HG02759 (cell line): ENCODE measurements around the gene IFNA10.
"Not testable (repeated sequence)": the region's sequence is repeated elsewhere in the genome, so short reads cannot be mapped to it uniquely, and the experiment has no call there.

ENCODE experiments used
- ATAC-seq: cut with Tn5 transposase; IDR thresholded peaks from one replicate; pipeline ENCODE4 v1.9.1; 2021; ENCODE audit warnings: mild to moderate bottlenecking, moderate library complexity; ENCODE audit not compliant: unreplicated experiment

Gene IFNA10

DNA sequence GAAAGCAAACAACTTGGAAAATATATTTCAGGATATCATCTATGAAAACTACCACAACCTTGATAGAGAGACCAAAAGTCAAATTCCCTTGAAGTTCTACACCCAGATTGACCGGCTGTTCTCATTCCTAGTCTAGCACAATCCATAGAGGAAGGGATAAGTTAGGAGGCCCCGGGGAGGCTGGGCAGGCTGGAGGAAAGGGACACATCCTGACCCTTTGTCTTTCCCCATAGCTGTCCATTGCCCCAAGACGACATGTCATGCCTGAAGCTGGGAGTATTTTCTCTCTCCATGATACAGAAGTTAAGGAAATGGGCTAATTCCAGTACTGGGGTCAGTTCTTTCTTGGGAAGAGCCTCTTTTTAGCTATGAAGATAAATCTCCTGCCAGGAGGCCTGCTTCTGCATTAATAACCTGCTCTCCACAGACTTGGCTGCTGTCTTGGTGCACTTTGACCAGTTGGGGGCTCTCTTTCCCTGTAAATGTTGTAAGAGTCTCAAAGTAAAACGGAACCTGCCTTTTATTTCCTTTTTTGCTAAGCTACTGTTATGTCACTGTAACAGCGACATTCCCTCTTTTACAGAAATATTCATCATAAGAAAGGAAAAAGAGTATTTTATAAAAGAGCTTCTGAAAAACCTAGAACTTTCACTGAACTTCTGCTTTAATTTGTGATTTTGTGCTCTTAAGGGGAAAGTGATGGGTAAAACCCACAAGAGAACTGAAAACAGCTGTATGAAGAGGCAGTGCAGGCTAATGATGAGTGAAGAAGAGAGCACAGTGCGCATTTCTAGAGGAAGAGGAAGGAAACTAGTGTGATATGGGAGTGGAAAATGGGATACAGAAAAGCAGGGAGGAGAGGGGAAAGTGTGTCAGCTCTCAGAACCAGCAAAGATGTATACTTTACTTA lies 11.8 kb downstream of the IFNA10 start:
- peak; percentile 96 for ATAC-seq

DNA sequence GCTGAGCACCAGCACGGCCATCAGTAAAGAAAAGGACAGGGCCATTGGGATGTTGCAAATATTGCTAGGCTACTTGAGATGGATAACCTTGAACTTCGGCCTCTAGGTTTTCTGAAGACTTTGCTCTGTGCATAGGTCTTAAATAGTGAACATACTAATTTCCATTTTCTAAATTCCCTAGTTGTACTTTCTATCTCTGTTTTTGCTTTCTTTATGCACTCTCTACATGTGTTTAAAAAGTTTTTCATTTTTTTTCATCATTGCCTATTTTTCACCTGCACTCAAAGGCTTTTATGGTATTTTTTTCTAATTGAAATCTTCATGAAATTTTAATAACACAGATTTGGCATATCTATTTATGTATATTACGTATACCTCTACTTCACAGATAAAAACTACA lies 19.5 kb downstream of the IFNA10 start, which contains the start of gene IFNA4:
Gene IFNA4 (minus strand): TSS at position 101 of the 400 bp plus-strand sequence. CDS start 56 bp downstream, at position 45.
- not testable (repeated sequence) for ATAC-seq

DNA sequence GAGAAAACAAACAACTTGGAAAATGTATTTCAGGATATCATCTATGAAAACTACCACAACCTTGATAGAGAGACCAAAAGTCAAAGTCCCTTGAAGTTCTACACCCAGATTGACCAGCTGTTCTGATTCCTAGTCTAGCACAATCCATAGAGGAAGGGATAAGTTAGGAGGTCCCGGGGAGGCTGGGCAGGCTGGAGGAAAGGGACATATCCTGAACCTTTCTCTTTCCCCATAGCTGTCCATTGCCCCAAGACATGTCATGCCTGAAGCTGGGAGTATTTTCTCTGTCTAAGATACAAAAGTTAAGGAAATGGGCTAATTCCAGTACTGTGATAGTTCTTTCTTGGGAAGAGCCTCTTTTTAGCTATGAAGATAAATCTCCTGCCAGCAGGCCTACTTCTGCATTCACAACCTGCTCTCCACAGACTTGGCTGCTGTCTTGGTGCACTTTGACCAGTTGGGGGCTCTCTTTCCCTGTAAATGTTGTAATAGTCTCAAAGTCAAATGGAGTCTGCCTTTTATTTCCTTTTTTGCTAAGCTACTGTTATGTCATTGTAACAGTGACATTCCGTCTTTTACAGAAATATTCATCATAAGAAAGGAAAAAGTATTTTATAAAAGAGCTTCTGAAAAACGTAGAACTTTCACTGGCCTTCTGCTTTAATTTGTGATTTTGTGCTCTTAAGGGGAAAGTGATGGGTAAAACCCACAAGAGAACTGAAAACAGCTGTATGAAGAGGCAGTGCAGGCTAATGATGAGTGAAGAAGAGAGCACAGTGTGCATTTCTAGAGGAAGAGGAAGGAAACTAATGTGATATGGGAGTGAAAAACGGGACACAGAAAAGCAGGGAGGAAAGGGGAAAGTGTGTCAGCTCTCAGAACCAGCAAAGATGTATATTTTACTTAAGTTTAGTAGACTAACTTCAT lies 23.9 kb downstream of the IFNA10 start:
- ATAC-seq = peak; percentile 97

DNA sequence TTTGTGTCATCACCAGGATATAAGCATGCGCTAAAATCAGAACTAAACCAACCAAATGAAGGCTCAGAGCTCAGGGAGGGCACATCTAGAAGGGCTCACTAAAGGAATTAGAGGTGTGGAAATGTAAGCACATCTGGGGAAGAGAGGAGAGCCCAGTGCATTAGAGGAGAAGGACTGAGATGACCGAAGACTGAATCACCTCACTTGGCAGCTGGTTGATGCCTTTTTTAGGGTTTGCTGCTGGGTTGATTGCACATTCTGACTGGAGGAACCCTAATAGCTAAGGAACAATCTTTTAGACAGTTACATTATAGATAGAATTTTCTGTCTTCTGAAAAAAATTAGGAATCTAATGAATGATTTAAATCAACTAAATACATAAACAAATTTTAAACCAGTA lies 32.3 kb downstream of the IFNA10 start:
- ATAC-seq = no peak

DNA sequence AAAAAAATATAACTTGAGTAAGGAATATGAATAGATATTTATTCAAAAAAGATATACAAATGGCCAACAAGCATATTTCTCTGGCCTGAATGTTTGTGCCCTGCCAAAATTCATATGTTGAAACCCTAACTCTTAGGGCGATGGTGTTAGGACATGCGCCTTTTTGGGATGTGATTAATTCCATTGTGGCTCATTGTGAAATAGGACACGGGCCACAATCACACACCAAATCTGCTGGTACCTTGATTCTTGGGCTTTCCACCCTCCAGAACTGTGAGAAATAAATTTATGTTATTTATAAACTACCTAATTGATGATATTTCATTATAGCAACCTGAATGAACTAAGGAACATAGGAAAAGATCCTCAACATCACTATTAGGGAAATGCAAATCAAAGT lies 34.8 kb downstream of the IFNA10 start:
- ATAC-seq = no peak

DNA sequence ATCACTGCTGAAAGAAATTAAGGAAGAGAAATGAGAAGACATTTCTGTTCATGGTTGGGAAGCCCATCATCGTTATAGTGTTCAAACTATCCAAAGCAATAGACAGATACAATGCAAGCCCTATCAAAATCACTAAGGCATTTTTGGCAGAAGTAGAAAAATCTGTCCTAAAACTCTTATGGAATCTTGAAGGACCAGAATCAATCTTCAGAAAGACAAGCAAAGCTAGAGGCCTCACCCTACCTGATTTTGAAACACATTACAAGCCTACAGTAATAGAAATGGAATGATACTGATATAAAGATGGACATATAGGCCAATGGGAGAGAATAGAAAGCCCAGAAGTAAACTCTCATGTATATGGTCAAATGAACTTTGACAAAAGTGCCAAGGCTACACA lies 35.6 kb downstream of the IFNA10 start:
- ATAC-seq = no peak

DNA sequence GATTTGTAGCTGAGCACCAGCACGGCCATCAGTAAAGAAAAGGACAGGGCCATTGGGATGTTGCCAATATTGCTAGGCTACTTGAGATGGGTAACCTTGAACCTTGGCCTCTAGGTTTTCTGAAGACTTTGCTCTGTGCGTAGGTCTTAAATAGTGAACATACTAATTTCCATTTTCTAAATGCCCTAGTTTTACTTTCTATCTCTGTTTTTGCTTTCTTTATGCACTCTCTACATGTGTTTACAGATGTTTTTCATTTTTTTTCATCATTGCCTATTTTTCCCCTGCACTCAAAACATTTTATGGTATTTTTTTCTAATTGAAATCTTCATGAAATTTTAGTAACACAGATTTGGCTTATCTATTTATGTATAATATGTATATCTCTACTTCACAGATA lies 40.4 kb downstream of the IFNA10 start, which contains the start of gene IFNA21:
Gene IFNA21 (minus strand): TSS at position 101 of the 400 bp plus-strand sequence. CDS start 48 bp downstream, at position 53.
- not testable (repeated sequence) for ATAC-seq

DNA sequence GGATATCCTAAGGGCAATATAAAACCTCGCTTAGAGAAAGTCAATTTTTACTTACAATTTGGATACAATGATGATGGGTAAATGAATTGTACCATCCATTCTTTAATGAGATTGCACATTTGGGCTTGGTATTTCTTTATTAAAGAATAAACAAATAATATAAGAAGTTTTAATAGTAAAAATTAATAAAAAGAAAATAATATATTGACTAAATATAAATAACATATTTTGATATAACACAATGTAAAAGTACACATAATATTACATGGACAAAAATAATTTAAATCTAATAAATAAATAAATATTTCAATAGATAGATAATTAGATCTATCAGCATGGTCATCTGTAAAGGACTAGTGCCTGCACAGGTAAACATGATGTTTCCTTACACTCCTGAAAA lies 41.4 kb downstream of the IFNA10 start:
- no peak for ATAC-seq

DNA sequence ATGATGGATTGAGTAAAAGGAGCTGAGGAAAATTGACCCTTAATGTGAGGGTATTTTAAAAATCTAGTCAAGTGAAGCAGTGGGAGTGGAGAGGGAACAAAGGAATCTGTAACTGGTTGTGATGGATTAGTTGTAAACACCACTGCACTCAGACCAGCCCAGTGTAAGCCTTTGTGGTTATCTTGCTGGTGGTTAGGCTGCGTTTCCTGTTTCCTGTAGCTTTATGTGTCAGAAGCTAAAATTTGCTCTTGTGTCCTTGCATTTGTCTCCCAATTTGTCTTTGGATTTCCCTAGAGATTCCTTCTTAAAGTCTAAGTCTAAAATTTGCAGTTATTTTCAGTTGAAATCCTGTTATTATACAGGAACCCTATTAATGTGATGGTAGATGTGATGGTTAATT lies 46.8 kb downstream of the IFNA10 start:
- peak; percentile 91 for ATAC-seq
